BLaER1 (cell line): ENCODE results near the gene PNPLA1.

Experiments used
- H3K27ac ChIP-seq: shearing (Covaris generic); formaldehyde crosslinking; 2 replicates; pipeline ENCODE4 v1.8.1; 2022
- H3K27me3 ChIP-seq: shearing (Covaris generic); formaldehyde crosslinking; 2 replicates; pipeline ENCODE4 v1.8.1; 2022
- H3K36me3 ChIP-seq: shearing (Covaris generic); formaldehyde crosslinking; 2 replicates; pipeline ENCODE4 v1.8.1; 2022
- H3K4me1 ChIP-seq: shearing (Covaris generic); formaldehyde crosslinking; 2 replicates; pipeline ENCODE4 v1.8.1; 2022
- H3K4me2 ChIP-seq: shearing (Covaris generic); formaldehyde crosslinking; 2 replicates; pipeline ENCODE4 v1.8.1; 2022
- H3K4me3 ChIP-seq: shearing (Covaris generic); formaldehyde crosslinking; 2 replicates; pipeline ENCODE4 v1.8.1; 2022
- H3K9ac ChIP-seq: shearing (Covaris generic); formaldehyde crosslinking; 2 replicates; pipeline ENCODE4 v1.8.1; 2022
- H3K9me3 ChIP-seq: shearing (Covaris generic); formaldehyde crosslinking; 2 replicates; pipeline ENCODE4 v1.8.1; 2022
- H4K20me1 ChIP-seq: shearing (Covaris generic); formaldehyde crosslinking; 2 replicates; pipeline ENCODE4 v1.8.1; 2022
- Cebpa-rat ChIP-seq: shearing (Covaris generic); IDR thresholded peaks from 2 replicates; pipeline ENCODE4 v1.8.1; 2022

PNPLA1 gene

GRCh38 chr6:36339146-36339545 lies 69.3 kb downstream of the PNPLA1 start:
- no peak overlapping the region for H3K27ac ChIP-seq
- no peak for TF ChIP-seq Cebpa-rat

GRCh38 chr6:36340306-36340617 lies 70.4 kb downstream of the PNPLA1 start:
- TF ChIP-seq Cebpa-rat: no peak
- peaks cover 53% of the 10 kb centered on the region for H3K4me1 ChIP-seq
- no peak overlapping the region for H3K9ac ChIP-seq
- H3K9me3 ChIP-seq: no peaks in the 10 kb centered on the region
- H3K4me2 ChIP-seq: peak overlapping the region; percentile 68; the same call in 1 of the 2 replicates
- no peaks in the 10 kb centered on the region for H4K20me1 ChIP-seq
- no peaks in the 10 kb centered on the region for H3K27me3 ChIP-seq
- no peak overlapping the region for H3K4me3 ChIP-seq
- no peak overlapping the region for H3K27ac ChIP-seq
- no peaks in the 10 kb centered on the region for H3K36me3 ChIP-seq

More at GRCh38 chr6:36339146-36339545, 69.3 kb downstream of the PNPLA1 start:
- no peaks in the 10 kb centered on the region for H4K20me1 ChIP-seq
- H3K36me3 ChIP-seq: no peaks in the 10 kb centered on the region
- no peaks in the 10 kb centered on the region for H3K9me3 ChIP-seq
- H3K9ac ChIP-seq: no peak overlapping the region
- peak overlapping the region; percentile 35 for H3K4me2 ChIP-seq
- H3K4me3 ChIP-seq: no peak overlapping the region
- peaks cover 64% of the 10 kb centered on the region for H3K4me1 ChIP-seq
- no peaks in the 10 kb centered on the region for H3K27me3 ChIP-seq

GRCh38 chr6:36340618-36341454 lies 71.0 kb downstream of the PNPLA1 start:
- H4K20me1 ChIP-seq: no peaks in the 10 kb centered on the region
- H3K27ac ChIP-seq: no peak overlapping the region; the same call in 1 of the 2 replicates
- H3K27me3 ChIP-seq: no peaks in the 10 kb centered on the region
- H3K4me2 ChIP-seq: peak overlapping the region; percentile 68
- H3K9ac ChIP-seq: no peak overlapping the region
- no peak for TF ChIP-seq Cebpa-rat
- H3K36me3 ChIP-seq: no peaks in the 10 kb centered on the region
- no peak overlapping the region for H3K4me3 ChIP-seq
- H3K9me3 ChIP-seq: no peaks in the 10 kb centered on the region
- peaks cover 52% of the 10 kb centered on the region for H3K4me1 ChIP-seq

GRCh38 chr6:36343109-36343680 lies 73.3 kb downstream of the PNPLA1 start:
- no peaks in the 10 kb centered on the region for H4K20me1 ChIP-seq
- no peaks in the 10 kb centered on the region for H3K27me3 ChIP-seq
- no peak overlapping the region for H3K4me3 ChIP-seq
- H3K36me3 ChIP-seq: no peaks in the 10 kb centered on the region
- no peaks in the 10 kb centered on the region for H3K9me3 ChIP-seq
- H3K4me2 ChIP-seq: no peak overlapping the region
- no peak overlapping the region for H3K9ac ChIP-seq
- peaks cover 49% of the 10 kb centered on the region for H3K4me1 ChIP-seq
- H3K27ac ChIP-seq: no peak overlapping the region
- TF ChIP-seq Cebpa-rat: no peak

- no peak overlapping the region for H3K4me2 ChIP-seq
- no peak overlapping the region for H3K9ac ChIP-seq
- H3K9me3 ChIP-seq: no peaks in the 10 kb centered on the region
- H3K4me3 ChIP-seq: no peak overlapping the region
- no peak for TF ChIP-seq Cebpa-rat
- no peaks in the 10 kb centered on the region for H3K36me3 ChIP-seq
- H3K27me3 ChIP-seq: no peaks in the 10 kb centered on the region
- no peak overlapping the region for H3K27ac ChIP-seq
- no peaks in the 10 kb centered on the region for H4K20me1 ChIP-seq
- peaks cover 57% of the 10 kb centered on the region for H3K4me1 ChIP-seq
These were observed 76.0 kb downstream of the PNPLA1 start for GRCh38 chr6:36345681-36346466.

DNA sequence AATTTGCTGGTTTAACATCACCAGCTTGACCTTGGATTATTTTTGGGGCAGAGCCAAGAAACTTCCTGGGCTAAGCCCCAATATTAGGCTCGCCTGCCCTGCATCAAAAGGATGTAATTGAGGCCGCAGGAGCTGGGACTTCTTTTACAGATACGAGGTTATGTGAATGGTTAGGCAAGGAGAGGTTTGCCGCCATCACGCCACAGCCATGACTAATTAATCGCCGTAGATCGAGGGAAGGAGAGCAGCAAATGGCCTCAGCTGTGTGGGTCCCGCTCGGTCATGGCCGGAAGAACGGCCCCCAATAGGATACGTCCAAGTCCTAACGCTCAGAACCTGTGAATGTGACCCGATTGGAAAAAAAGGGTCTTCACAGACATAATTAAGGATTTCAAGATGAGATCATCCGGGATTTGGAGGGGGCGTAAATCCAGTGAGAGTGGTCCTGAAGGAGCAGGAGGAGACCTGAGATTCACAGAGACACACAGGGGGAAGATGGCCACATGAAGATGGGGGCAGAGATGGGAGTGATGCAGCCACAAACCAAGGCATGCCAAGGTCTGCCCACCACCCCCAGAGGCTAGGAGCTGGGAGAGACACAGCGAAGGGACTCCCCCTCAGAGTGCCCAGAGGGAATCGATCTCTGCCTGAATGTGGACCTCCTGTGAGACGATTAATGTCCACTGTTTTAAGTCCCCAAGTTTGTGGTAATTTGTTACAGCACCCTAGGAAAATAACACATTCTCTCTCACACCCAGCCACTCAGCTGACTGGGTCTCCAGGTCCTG lies 76.8 kb downstream of the PNPLA1 start:
- Histone ChIP-seq H3K27ac (no peak overlapping the region; the same call in 1 of the 2 replicates), H3K9ac (no peak overlapping the region)

GRCh38 chr6:36347621-36348020 lies 77.8 kb downstream of the PNPLA1 start:
- Histone ChIP-seq H3K36me3 (no peaks in the 10 kb centered on the region), H3K27me3 (no peaks in the 10 kb centered on the region), H3K9ac (no peak overlapping the region), H3K27ac (no peak overlapping the region), H3K9me3 (peaks cover 5% of the 10 kb centered on the region; the same call in 1 of the 2 replicates), H3K4me2 (no peak overlapping the region), H4K20me1 (no peaks in the 10 kb centered on the region), H3K4me3 (no peak overlapping the region), H3K4me1 (peaks cover 54% of the 10 kb centered on the region)
- TF ChIP-seq Cebpa-rat: no peak

More for the DNA sequence above, 76.8 kb downstream of the PNPLA1 start:
- TF ChIP-seq Cebpa-rat: no peak
- no peak overlapping the region for H3K4me2 ChIP-seq
- H3K4me1 ChIP-seq: peaks cover 57% of the 10 kb centered on the region
- H3K4me3 ChIP-seq: no peak overlapping the region
- H3K36me3 ChIP-seq: no peaks in the 10 kb centered on the region
- H3K9me3 ChIP-seq: no peaks in the 10 kb centered on the region
- H4K20me1 ChIP-seq: no peaks in the 10 kb centered on the region
- no peaks in the 10 kb centered on the region for H3K27me3 ChIP-seq

DNA sequence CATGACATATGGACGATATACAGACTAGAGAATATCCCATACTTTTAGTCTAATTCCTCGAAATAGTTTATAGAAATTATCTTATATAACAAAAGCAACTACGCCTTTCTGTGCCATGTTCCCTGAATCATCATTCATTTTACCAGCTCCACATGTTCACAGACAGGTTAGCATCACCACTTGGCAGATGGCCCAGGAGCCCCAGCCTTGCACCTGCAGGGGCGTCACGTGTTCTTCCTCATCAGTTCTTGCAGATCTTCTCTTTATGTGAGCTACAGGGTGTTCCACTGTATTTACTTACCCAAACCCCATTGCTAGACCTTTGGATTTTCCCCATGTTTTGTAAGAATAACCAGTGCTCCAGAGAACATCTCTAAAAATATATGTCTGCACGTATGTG lies 79.4 kb downstream of the PNPLA1 start:
- TF ChIP-seq Cebpa-rat: no peak
- H3K4me3 ChIP-seq: no peak overlapping the region
- peak overlapping the region; percentile 92 for H3K27ac ChIP-seq
- H3K9ac ChIP-seq: peak overlapping the region; percentile 74; the same call in 1 of the 2 replicates
- peaks cover 17% of the 10 kb centered on the region for H3K9me3 ChIP-seq
- H3K27me3 ChIP-seq: no peaks in the 10 kb centered on the region
- H4K20me1 ChIP-seq: no peaks in the 10 kb centered on the region
- no peaks in the 10 kb centered on the region for H3K36me3 ChIP-seq
- H3K4me1 ChIP-seq: peaks cover 54% of the 10 kb centered on the region
- H3K4me2 ChIP-seq: peak overlapping the region; percentile 84

GRCh38 chr6:36350082-36350481 lies 80.2 kb downstream of the PNPLA1 start:
- H3K27me3 ChIP-seq: no peaks in the 10 kb centered on the region
- no peaks in the 10 kb centered on the region for H3K36me3 ChIP-seq
- H4K20me1 ChIP-seq: no peaks in the 10 kb centered on the region
- no peak for TF ChIP-seq Cebpa-rat
- H3K4me3 ChIP-seq: 0 out of 2 replicates have a peak overlapping the region, but pooled peaks have one; percentile 21
- H3K27ac ChIP-seq: peak overlapping the region; percentile 92
- H3K4me2 ChIP-seq: peak overlapping the region; percentile 84
- H3K4me1 ChIP-seq: peaks cover 54% of the 10 kb centered on the region
- H3K9me3 ChIP-seq: peaks cover 17% of the 10 kb centered on the region
- H3K9ac ChIP-seq: peak overlapping the region; percentile 74
